PC-9 (cell line): ENCODE data around the gene TFF2. TPM values are rescaled to one million over a fixed set of nuclear protein-coding genes. Genes with fewer than 3 reads are reported as not detected.

Experiments
- BruUV-seq: library from RNA; stranded (reverse); fragments of 400-500 nt; replicated peaks from 2 replicates; lab custom pipeline; 2021; lab: Mats Ljungman, UMichigan
- CTCF ChIA-PET: fragments of 300-600 bp; sonication (Branson Sonifier 250); formaldehyde crosslinking; loops from one replicate; lab custom pipeline; 2022; ENCODE audit warnings: antibody characterized with exemption; lab: Charles Lee
- POLR2A ChIA-PET: fragments of 300-600 bp; sonication (Branson Sonifier 250); formaldehyde crosslinking; loops from one replicate; lab custom pipeline; 2022; ENCODE audit warnings: antibody characterized with exemption; ENCODE audit not compliant: unreplicated experiment; lab: Charles Lee
- DNase-seq, 2 experiments: peaks; one replicate each; pipeline versions ENCODE4 v3.0.0 to v3.0.0-alpha.2; 2015 to 2022; ENCODE audit warnings: mixed read lengths in 1 of 2
- H2AFZ ChIP-seq: fragments of 200-600 bp; sonication (generic); 2 replicates; pipeline ENCODE4 v1.8.1; 2017; ENCODE audit warnings: antibody characterized with exemption
- H3F3A ChIP-seq: fragments of 200-600 bp; sonication (generic); 2 replicates; pipeline ENCODE4 v1.8.1; 2017; ENCODE audit warnings: antibody characterized with exemption, mild to moderate bottlenecking, low read depth; ENCODE audit not compliant: insufficient read depth
- H3K27ac ChIP-seq: fragments of 200-600 bp; sonication (generic); 2 replicates; pipeline ENCODE4 v1.6.1; 2016; ENCODE audit warnings: mixed run types
- H3K27me3 ChIP-seq: fragments of 200-600 bp; sonication (generic); 2 replicates; pipeline ENCODE4 v1.6.1; 2016; ENCODE audit warnings: low read depth, mixed run types; ENCODE audit not compliant: insufficient read depth
- H3K36me3 ChIP-seq: fragments of 200-600 bp; sonication (generic); 2 replicates; pipeline ENCODE4 v1.6.1; 2016; ENCODE audit warnings: low read depth, mixed run types
- H3K4me1 ChIP-seq: fragments of 200-600 bp; sonication (generic); replicated peaks from 2 replicates; pipeline ENCODE4 v1.6.1; 2016; ENCODE audit warnings: mixed run types; ENCODE audit not compliant: insufficient read depth
- H3K4me2 ChIP-seq: fragments of 200-600 bp; sonication (generic); 2 replicates; pipeline ENCODE4 v1.6.1; 2017; ENCODE audit warnings: mixed run types
- H3K4me3 ChIP-seq: fragments of 200-600 bp; sonication (generic); 2 replicates; pipeline ENCODE4 v1.6.1; 2016; ENCODE audit warnings: mixed run types
- H3K79me2 ChIP-seq: fragments of 200-600 bp; sonication (generic); 2 replicates; pipeline ENCODE4 v1.6.1; 2017; ENCODE audit warnings: low read depth, mixed run types
- H3K9me2 ChIP-seq: fragments of 200-600 bp; sonication (generic); 2 replicates; pipeline ENCODE4 v1.8.1; 2017; ENCODE audit warnings: mild to moderate bottlenecking; ENCODE audit not compliant: insufficient read depth
- H3K9me3 ChIP-seq: fragments of 200-600 bp; sonication (generic); 2 replicates; pipeline ENCODE4 v1.8.1; 2016; ENCODE audit warnings: low read depth; ENCODE audit not compliant: insufficient read depth
- H4K20me1 ChIP-seq: fragments of 200-600 bp; sonication (generic); 2 replicates; pipeline ENCODE4 v1.8.1; 2017; ENCODE audit not compliant: insufficient read depth
- CTCF ChIP-seq: fragments of 200-600 bp; sonication (generic); conservative IDR thresholded peaks from 2 replicates; pipeline ENCODE4 v1.6.1; 2017; ENCODE audit warnings: mixed run types, antibody characterized with exemption, mild to moderate bottlenecking, moderate library complexity
- EZH2 ChIP-seq: fragments of 200-600 bp; sonication (generic); IDR thresholded peaks from 2 replicates; pipeline ENCODE4 v1.8.0; 2017; ENCODE audit warnings: antibody characterized with exemption, low read depth
- intact Hi-C: fragments of 100-400 bp; cut with micrococcal nuclease; formaldehyde crosslinking; loops from one replicate; pipeline ENCODE4 v1.10.0; 2022; ENCODE audit not compliant: unreplicated experiment
- total RNA-seq: library from RNA; stranded (reverse); gene quantifications from 2 replicates; pipeline ENCODE4 v1.2.3, GENCODE V29; 2021

The TFF2 gene
- total RNA-seq, 1 experiment from 2014 or later, result 0.52 TPM

GRCh38 chr21:42302794-42303193 is 48.0 kb downstream of the TFF2 start:
- no peak for TF ChIP-seq CTCF
- TF ChIP-seq EZH2, result no peak
- Histone ChIP-seq H3K27ac (no peak overlapping the region), H3K27me3 (no peaks in the 10 kb centered on the region), H3K36me3 (no peaks in the 10 kb centered on the region), H3K4me2 (no peak overlapping the region), H3K9me3 (no peaks in the 10 kb centered on the region), H2AFZ (no peak overlapping the region), H3K79me2 (no peaks in the 10 kb centered on the region), H3K4me1 (peaks cover 15% of the 10 kb centered on the region; the same call in 1 of the 2 replicates), H3K9me2 (no peaks in the 10 kb centered on the region), H4K20me1 (no peaks in the 10 kb centered on the region), H3K4me3 (no peak overlapping the region), H3F3A (no peaks in the 10 kb centered on the region; the same call in 1 of the 2 replicates)
- ChIA-PET POLR2A (no interaction called here), CTCF (no interaction called here)
- BruUV-seq, result no TSS peak
- intact Hi-C loops, result no loop called here
- no peak for DNase-seq

- BruUV-seq, result no TSS peak
- intact Hi-C loops, result no loop called here
- DNase-seq, result no peak
- Histone ChIP-seq H3K27ac (no peak overlapping the region), H3K27me3 (no peaks in the 10 kb centered on the region), H3K36me3 (no peaks in the 10 kb centered on the region), H3K4me2 (no peak overlapping the region), H3K9me2 (no peaks in the 10 kb centered on the region), H3K9me3 (no peaks in the 10 kb centered on the region), H2AFZ (no peak overlapping the region), H4K20me1 (no peaks in the 10 kb centered on the region), H3F3A (no peaks in the 10 kb centered on the region; the same call in 1 of the 2 replicates), H3K4me1 (peaks cover 15% of the 10 kb centered on the region; the same call in 1 of the 2 replicates), H3K79me2 (no peaks in the 10 kb centered on the region), H3K4me3 (no peak overlapping the region)
- no peak for TF ChIP-seq CTCF
- no peak for TF ChIP-seq EZH2
- POLR2A ChIA-PET, result no interaction called here
- CTCF ChIA-PET, result no interaction called here
Observed at GRCh38 chr21:42302076-42302650, 48.6 kb downstream of the TFF2 start.

- Histone ChIP-seq H3K9me3 (no peaks in the 10 kb centered on the region), H3F3A (no peaks in the 10 kb centered on the region; the same call in 1 of the 2 replicates), H3K4me1 (peaks cover 15% of the 10 kb centered on the region; the same call in 1 of the 2 replicates), H3K27me3 (no peaks in the 10 kb centered on the region), H3K79me2 (no peaks in the 10 kb centered on the region), H3K4me3 (no peak overlapping the region), H3K9me2 (no peaks in the 10 kb centered on the region), H3K36me3 (no peaks in the 10 kb centered on the region), H3K27ac (no peak overlapping the region), H3K4me2 (no peak overlapping the region), H2AFZ (no peak overlapping the region), H4K20me1 (no peaks in the 10 kb centered on the region)
- DNase-seq, result no peak
- TF ChIP-seq EZH2 (no peak), CTCF (no peak)
- CTCF ChIA-PET, result no interaction called here
- no TSS peak for BruUV-seq
- POLR2A ChIA-PET, result no interaction called here
- intact Hi-C loops, result no loop called here
Observed at GRCh38 chr21:42301371-42302075, 49.3 kb downstream of the TFF2 start.
